ENCODE measurements around the gene C10orf105. TPM values are rescaled to one million over a fixed set of nuclear protein-coding genes. Genes with fewer than 3 reads are reported as not detected.

The C10orf105 gene
- polyA plus RNA-seq, 1 of the 3 experiments (the other 2 are of a cell fraction): not detected

DNA sequence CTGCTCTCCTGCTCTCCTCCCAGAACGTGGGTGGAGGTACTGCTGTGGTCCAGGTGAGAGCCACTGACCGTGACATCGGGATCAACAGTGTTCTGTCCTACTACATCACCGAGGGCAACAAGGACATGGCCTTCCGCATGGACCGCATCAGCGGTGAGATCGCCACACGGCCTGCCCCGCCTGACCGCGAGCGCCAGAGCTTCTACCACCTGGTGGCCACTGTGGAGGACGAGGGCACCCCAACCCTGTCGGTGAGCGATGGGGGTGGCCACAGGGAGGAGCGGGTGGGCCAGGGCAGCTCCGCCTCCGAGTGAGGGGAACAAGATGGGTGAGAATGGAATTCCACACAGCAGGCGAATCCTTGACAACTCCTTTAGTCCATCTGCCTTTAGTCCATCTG is 22.1 kb upstream of the C10orf105 start:
- ChIA-PET CTCF (no interaction called here), POLR2A (no interaction called here)
- no peaks in the 10 kb centered on the region for H3K27me3 ChIP-seq (ENCODE audit: insufficient read depth)
- H3K36me3 ChIP-seq (replicated peaks in 1 of 2; ENCODE audit: control insufficient read depth in 1 of 2, insufficient read depth in 2 of 2, low read length in 1 of 2): no peaks in the 10 kb centered on the region
- no peak overlapping the region for H3K4me2 ChIP-seq
- no peak overlapping the region for H3K4me3 ChIP-seq (ENCODE audit: low read depth in 2 of 2, low read length in 1 of 2)
- H3K9ac ChIP-seq: no peak overlapping the region
- no peaks in the 10 kb centered on the region for H4K20me1 ChIP-seq (ENCODE audit: insufficient read depth)
- H3K27ac ChIP-seq (ENCODE audit: low read depth in 2 of 2, low read length in 1 of 2): no peak overlapping the region
- H3F3A ChIP-seq (replicated peaks; ENCODE audit: insufficient read depth): no peaks in the 10 kb centered on the region
- WGBS (ENCODE audit: low lambda C conversion rate): 87% methylated on average over 14 of the region's 20 CpGs
- no peak for DNase-seq
- TF ChIP-seq FOXJ3 (CRISPR knock-in tag; IDR thresholded peaks at IDR 0.05) (no peak), TCF12 (IDR thresholded peaks at IDR 0.05) (no peak), POLR2AphosphoS5 (IDR thresholded peaks at IDR 0.05; ENCODE audit: low read depth, low read length) (no peak), MEF2A (IDR thresholded peaks at IDR 0.05; ENCODE audit: borderline replicate concordance, low read depth) (no peak), EP300 (IDR thresholded peaks at IDR 0.05; ENCODE audit: borderline replicate concordance in 1 of 2, low read depth in 1 of 2, low read length in 1 of 2) (no peak), TEAD4 (IDR thresholded peaks at IDR 0.05; ENCODE audit: borderline replicate concordance, insufficient read depth) (no peak), RXRA (IDR thresholded peaks at IDR 0.05; ENCODE audit: borderline replicate concordance, low read depth) (no peak), EZH2phosphoT487 (IDR thresholded peaks at IDR 0.05; ENCODE audit: borderline replicate concordance, low read depth) (no peak)
- TF ChIP-seq, protein P1, sequence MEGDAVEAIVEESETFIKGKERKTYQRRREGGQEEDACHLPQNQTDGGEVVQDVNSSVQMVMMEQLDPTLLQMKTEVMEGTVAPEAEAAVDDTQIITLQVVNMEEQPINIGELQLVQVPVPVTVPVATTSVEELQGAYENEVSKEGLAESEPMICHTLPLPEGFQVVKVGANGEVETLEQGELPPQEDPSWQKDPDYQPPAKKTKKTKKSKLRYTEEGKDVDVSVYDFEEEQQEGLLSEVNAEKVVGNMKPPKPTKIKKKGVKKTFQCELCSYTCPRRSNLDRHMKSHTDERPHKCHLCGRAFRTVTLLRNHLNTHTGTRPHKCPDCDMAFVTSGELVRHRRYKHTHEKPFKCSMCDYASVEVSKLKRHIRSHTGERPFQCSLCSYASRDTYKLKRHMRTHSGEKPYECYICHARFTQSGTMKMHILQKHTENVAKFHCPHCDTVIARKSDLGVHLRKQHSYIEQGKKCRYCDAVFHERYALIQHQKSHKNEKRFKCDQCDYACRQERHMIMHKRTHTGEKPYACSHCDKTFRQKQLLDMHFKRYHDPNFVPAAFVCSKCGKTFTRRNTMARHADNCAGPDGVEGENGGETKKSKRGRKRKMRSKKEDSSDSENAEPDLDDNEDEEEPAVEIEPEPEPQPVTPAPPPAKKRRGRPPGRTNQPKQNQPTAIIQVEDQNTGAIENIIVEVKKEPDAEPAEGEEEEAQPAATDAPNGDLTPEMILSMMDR (IDR thresholded peaks at IDR 0.05): no peak
- TF ChIP-seq, protein P2, sequence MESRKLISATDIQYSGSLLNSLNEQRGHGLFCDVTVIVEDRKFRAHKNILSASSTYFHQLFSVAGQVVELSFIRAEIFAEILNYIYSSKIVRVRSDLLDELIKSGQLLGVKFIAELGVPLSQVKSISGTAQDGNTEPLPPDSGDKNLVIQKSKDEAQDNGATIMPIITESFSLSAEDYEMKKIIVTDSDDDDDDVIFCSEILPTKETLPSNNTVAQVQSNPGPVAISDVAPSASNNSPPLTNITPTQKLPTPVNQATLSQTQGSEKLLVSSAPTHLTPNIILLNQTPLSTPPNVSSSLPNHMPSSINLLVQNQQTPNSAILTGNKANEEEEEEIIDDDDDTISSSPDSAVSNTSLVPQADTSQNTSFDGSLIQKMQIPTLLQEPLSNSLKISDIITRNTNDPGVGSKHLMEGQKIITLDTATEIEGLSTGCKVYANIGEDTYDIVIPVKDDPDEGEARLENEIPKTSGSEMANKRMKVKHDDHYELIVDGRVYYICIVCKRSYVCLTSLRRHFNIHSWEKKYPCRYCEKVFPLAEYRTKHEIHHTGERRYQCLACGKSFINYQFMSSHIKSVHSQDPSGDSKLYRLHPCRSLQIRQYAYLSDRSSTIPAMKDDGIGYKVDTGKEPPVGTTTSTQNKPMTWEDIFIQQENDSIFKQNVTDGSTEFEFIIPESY (IDR thresholded peaks at IDR 0.05; ENCODE audit: borderline replicate concordance, low read depth): no peak
- TF ChIP-seq, protein P3, sequence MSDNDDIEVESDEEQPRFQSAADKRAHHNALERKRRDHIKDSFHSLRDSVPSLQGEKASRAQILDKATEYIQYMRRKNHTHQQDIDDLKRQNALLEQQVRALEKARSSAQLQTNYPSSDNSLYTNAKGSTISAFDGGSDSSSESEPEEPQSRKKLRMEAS (IDR thresholded peaks at IDR 0.05; ENCODE audit: low read depth): no peak
- TF ChIP-seq, protein P4, sequence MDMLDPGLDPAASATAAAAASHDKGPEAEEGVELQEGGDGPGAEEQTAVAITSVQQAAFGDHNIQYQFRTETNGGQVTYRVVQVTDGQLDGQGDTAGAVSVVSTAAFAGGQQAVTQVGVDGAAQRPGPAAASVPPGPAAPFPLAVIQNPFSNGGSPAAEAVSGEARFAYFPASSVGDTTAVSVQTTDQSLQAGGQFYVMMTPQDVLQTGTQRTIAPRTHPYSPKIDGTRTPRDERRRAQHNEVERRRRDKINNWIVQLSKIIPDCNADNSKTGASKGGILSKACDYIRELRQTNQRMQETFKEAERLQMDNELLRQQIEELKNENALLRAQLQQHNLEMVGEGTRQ (IDR thresholded peaks at IDR 0.05; ENCODE audit: borderline replicate concordance, low read depth, low read length): no peak
- TF ChIP-seq, protein P5, sequence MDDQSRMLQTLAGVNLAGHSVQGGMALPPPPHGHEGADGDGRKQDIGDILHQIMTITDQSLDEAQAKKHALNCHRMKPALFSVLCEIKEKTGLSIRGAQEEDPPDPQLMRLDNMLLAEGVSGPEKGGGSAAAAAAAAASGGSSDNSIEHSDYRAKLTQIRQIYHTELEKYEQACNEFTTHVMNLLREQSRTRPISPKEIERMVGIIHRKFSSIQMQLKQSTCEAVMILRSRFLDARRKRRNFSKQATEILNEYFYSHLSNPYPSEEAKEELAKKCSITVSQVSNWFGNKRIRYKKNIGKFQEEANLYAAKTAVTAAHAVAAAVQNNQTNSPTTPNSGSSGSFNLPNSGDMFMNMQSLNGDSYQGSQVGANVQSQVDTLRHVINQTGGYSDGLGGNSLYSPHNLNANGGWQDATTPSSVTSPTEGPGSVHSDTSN (IDR thresholded peaks at IDR 0.05): no peak
- H2AFZ ChIP-seq (ENCODE audit: low read depth): no peak overlapping the region
- no peaks in the 10 kb centered on the region for H3K9me3 ChIP-seq
- no peaks in the 10 kb centered on the region for H3K79me2 ChIP-seq (ENCODE audit: insufficient read depth)
- H3K9me2 ChIP-seq: no peaks in the 10 kb centered on the region
- H3K4me1 ChIP-seq (ENCODE audit: control insufficient read depth in 1 of 2, insufficient read depth in 2 of 2, low read depth in 1 of 2, low read length in 1 of 2): peaks cover 0 to 35% of the 10 kb centered on the region in 2 experiments; a peak in 1 of 4 replicates
